Kidney (tissue), 14 donors: ENCODE results near the gene ERCC5. TPM values are rescaled to one million over a fixed set of nuclear protein-coding genes. Genes with fewer than 3 reads are reported as not detected.

Source experiments
- DNase-seq, 5 donors: peaks; one replicate each; pipeline ENCODE4 v3.0.0-alpha.2; 2013 to 2020
- FAIRE-seq: peaks from 2 replicates; lab custom pipeline; 2012; peaks lifted over from hg19 to GRCh38; lab: Jason Lieb, UNC
- H3K27ac ChIP-seq, 2 donors: one replicate each; pipeline ENCODE4 v1.7.0; 2013; ENCODE audit warnings: low read depth in 2 of 2, low read length in 2 of 2, inconsistent platforms in 1 of 2
- H3K27me3 ChIP-seq: one replicate; pipeline ENCODE4 v1.7.1; 2013; ENCODE audit warnings: low read length, inconsistent platforms; ENCODE audit not compliant: control insufficient read depth, insufficient read depth
- H3K36me3 ChIP-seq, 3 donors: one replicate each; pipeline versions ENCODE4 v1.7.0 to v1.7.1; 2013; ENCODE audit warnings: low read length in 3 of 3, control low read depth in 1 of 3, inconsistent platforms in 1 of 3; ENCODE audit not compliant: insufficient read depth in 3 of 3, control insufficient read depth in 2 of 3
- H3K4me1 ChIP-seq, 3 donors: one replicate each; pipeline versions ENCODE4 v1.7.0 to v1.7.1; 2013; ENCODE audit warnings: low read length in 3 of 3, inconsistent platforms in 1 of 3, low read depth in 1 of 3; ENCODE audit not compliant: control insufficient read depth in 2 of 3, insufficient read depth in 2 of 3
- H3K4me3 ChIP-seq, 3 donors: one replicate each; pipeline versions ENCODE4 v1.7.0 to v1.8.1; 2013; ENCODE audit warnings: low read length in 3 of 3, control low read depth in 1 of 3, inconsistent platforms in 1 of 3
- H3K9ac ChIP-seq, 3 donors: one replicate each; pipeline versions ENCODE4 v1.7.0 to v1.7.1; 2013; ENCODE audit warnings: low read length in 3 of 3, control low read depth in 1 of 3, inconsistent platforms in 1 of 3
- H3K9me3 ChIP-seq, 3 donors: one replicate each; pipeline versions ENCODE4 v1.7.0 to v1.7.1; 2013; ENCODE audit warnings: low read length in 3 of 3, control low read depth in 1 of 3, inconsistent platforms in 1 of 3; ENCODE audit not compliant: control insufficient read depth in 2 of 3, insufficient read depth in 1 of 3
- intact Hi-C: fragments of 100-400 bp; cut with DNase I; formaldehyde crosslinking; loops from one replicate; pipeline ENCODE4 v1.11.1; 2022
- polyA plus RNA-seq: library from polyadenylated mRNA; stranded (reverse); fragments of 350-450 nt; fragmentation: Illumina TruSeq; extraction: RNeasy Lipid Tissue Mini Kit (QIAGEN cat#74804); gene quantifications from one replicate; pipeline ENCODE4 v1.2.3, GENCODE V29; 2014; ENCODE audit warnings: low read depth, low replicate concordance; ENCODE audit not compliant: insufficient read depth
- total RNA-seq: library from RNA; stranded (reverse); fragmentation: NEBNext Ultra II Directional; extraction: Animal tissue kit (Norgen Biotek cat#: 25700); gene quantifications from one replicate; pipeline ENCODE4 v1.2.1, GENCODE V29; 2021
- TF ChIP-seq, protein P1 (sequence below): IDR thresholded peaks from 3 replicates; pipeline ENCODE4 v1.5.1; 2012; ENCODE audit warnings: mild to moderate bottlenecking, moderate library complexity, borderline replicate concordance; ENCODE audit not compliant: insufficient read depth; ENCODE audit errors: extremely low read depth
- donor health status: control.
- donor health status: control.
- donor health status: control.
- donor health status: control.
- donor health status: control.
- donor health status: DM: yes; HTN: yes; CAD: no.
- donor health status: Normal renal cell carcinoma (clear cell type).

The ERCC5 gene
- total and polyA plus RNA-seq, 2 donors from 2014 or later, result 37.4 to 56.0 TPM

DNA sequence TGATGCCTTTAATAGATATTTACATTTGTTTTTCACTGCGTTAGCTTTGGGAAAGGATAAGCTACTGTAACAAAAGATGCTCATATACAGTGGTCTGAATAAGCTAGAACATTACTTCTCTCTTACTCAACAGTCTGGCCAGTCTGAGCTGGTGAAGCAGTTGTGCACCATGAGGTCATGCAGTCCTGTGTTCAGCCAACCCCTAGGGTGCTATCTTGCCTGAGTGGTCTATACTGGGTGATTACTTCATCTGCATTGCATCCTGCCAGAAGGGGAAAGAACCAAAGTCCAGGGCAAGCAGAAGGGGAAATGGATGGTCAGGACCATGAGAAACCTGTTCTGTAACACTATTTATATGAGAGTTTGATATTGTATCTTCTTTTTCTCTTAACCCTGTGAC lies 31.5 kb downstream of the ERCC5 start:
- H3K36me3 ChIP-seq, result peaks cover 0 to 28% (median 7%) of the 10 kb centered on the region in 3 donors
- DNase-seq (no peak), FAIRE-seq (no peak)
- no peak overlapping the region for H3K27ac ChIP-seq
- H3K9ac ChIP-seq, result no peak overlapping the region
- no peaks in the 10 kb centered on the region for H3K4me1 ChIP-seq
- TF ChIP-seq, protein P1, sequence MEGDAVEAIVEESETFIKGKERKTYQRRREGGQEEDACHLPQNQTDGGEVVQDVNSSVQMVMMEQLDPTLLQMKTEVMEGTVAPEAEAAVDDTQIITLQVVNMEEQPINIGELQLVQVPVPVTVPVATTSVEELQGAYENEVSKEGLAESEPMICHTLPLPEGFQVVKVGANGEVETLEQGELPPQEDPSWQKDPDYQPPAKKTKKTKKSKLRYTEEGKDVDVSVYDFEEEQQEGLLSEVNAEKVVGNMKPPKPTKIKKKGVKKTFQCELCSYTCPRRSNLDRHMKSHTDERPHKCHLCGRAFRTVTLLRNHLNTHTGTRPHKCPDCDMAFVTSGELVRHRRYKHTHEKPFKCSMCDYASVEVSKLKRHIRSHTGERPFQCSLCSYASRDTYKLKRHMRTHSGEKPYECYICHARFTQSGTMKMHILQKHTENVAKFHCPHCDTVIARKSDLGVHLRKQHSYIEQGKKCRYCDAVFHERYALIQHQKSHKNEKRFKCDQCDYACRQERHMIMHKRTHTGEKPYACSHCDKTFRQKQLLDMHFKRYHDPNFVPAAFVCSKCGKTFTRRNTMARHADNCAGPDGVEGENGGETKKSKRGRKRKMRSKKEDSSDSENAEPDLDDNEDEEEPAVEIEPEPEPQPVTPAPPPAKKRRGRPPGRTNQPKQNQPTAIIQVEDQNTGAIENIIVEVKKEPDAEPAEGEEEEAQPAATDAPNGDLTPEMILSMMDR, result no peak
- H3K4me3 ChIP-seq, result no peak overlapping the region
- no peaks in the 10 kb centered on the region for H3K27me3 ChIP-seq
- intact Hi-C loops, result no loop called here
- no peaks in the 10 kb centered on the region for H3K9me3 ChIP-seq

DNA sequence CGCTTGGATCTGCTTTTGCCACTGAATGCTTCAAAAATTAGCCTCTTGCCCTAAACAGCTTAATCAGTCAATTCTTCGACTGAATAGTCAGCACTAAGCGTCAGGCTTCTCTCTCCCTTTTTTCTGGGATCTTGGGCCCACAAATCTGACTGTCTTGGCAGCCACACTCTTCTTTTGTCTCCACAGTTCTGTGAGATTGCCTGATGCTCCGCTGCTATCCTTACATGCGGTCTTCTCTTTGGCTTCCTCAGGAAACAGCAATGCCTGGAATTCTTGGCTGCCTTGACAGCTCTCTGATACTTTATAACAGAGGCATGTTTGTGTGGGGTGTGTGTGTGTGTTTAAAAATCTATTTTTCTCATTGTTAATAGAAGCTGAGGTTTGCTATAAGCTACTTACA lies 32.6 kb downstream of the ERCC5 start:
- Histone ChIP-seq H3K4me1 (no peaks in the 10 kb centered on the region), H3K9ac (no peak overlapping the region), H3K36me3 (peaks cover 0 to 18% (median 5%) of the 10 kb centered on the region in 3 donors), H3K27ac (no peak overlapping the region), H3K4me3 (no peak overlapping the region), H3K9me3 (no peaks in the 10 kb centered on the region), H3K27me3 (no peaks in the 10 kb centered on the region)
- TF ChIP-seq, protein P1, result no peak
- DNase-seq (no peak), FAIRE-seq (no peak)
- intact Hi-C loops, result no loop called here

DNA sequence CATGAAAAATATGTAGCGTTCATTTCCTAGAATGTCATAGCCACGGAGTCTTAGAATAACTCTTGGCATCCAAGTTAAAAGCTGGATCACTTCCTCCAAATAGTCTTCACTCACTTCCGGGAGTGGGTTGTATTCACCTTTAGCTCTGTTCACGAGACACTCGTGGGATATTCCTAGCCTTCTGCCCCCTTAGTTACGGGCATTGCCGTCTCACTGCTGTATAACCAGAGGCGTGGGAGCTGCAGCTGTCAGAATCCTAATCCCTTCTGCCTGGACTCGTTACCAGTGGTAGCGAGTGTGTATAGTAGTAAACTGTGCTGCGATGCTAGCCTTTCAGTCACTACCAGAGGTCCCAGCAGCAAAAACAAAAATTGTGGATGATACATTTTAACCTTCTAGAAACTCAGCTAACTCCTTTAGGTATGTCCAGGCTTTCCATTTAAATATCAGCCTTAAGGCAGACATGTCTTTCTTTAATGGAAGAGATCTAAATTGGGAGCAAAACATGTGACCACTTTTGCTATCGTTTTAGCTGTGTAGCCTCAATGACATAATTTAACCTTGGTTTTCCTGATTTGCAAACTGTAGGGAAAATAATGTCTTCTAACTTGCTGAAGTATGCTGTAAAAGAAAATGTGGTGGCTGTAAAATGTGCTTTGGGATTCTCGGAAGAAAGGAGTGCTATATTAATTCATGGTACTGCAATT lies 34.1 kb downstream of the ERCC5 start:
- intact Hi-C loops, result no loop called here
- Histone ChIP-seq H3K9ac (no peak overlapping the region), H3K27me3 (no peaks in the 10 kb centered on the region), H3K4me1 (no peaks in the 10 kb centered on the region), H3K36me3 (peaks cover 0 to 18% (median 3%) of the 10 kb centered on the region in 3 donors), H3K9me3 (no peaks in the 10 kb centered on the region), H3K4me3 (no peak overlapping the region), H3K27ac (no peak overlapping the region)
- no peak for DNase-seq
- TF ChIP-seq, protein P1, result no peak
- no peak for FAIRE-seq
